Brain microvascular endothelial cell (primary cell): ENCODE data around the gene WWOX.

Experiments used
- DNase-seq: peaks from one replicate; pipeline ENCODE4 v3.0.0-alpha.2; 2020
- H3K27ac ChIP-seq: fragments of 250-450 bp; sonication (Bioruptor Pico); 2 replicates; pipeline ENCODE4 v1.5.1; 2020; ENCODE audit warnings: mild to moderate bottlenecking, moderate library complexity
- H3K27me3 ChIP-seq: fragments of 250-450 bp; sonication (Bioruptor Pico); replicated peaks from 2 replicates; pipeline ENCODE4 v1.5.1; 2020; ENCODE audit warnings: mild to moderate bottlenecking
- H3K36me3 ChIP-seq: fragments of 250-450 bp; sonication (Bioruptor Pico); replicated peaks from 2 replicates; pipeline ENCODE4 v1.5.1; 2020; ENCODE audit warnings: mild to moderate bottlenecking
- H3K4me3 ChIP-seq: 2 replicates; pipeline ENCODE4 v1.5.1; 2011; ENCODE audit warnings: low read depth, mild to moderate bottlenecking, control low read depth, low read length, moderate library complexity
- CTCF ChIP-seq: IDR thresholded peaks from 2 replicates; pipeline ENCODE4 v1.5.1; 2011; ENCODE audit warnings: low read depth, mild to moderate bottlenecking, moderate library complexity, low read length, control low read depth, inconsistent platforms; ENCODE audit errors: missing control alignments
- in situ Hi-C: cut with HindIII; loops from 2 replicates; pipeline ENCODE4 v1.10.0; 2017; ENCODE audit warnings: low sequenced_read_pairs, low pct_ligation_motif_present

Gene WWOX

GRCh38 chr16:78693496-78693895 is 594.0 kb downstream of the WWOX start:
- in situ Hi-C loops: no loop called here
- Histone ChIP-seq H3K27me3 (no peaks in the 10 kb centered on the region), H3K36me3 (no peaks in the 10 kb centered on the region), H3K27ac (no peak overlapping the region), H3K4me3 (no peak overlapping the region)
- DNase-seq: no peak
- no peak for TF ChIP-seq CTCF

- in situ Hi-C loops: no loop called here
- no peak overlapping the region for H3K27ac ChIP-seq
- no peak for DNase-seq
- no peak for TF ChIP-seq CTCF
- no peaks in the 10 kb centered on the region for H3K36me3 ChIP-seq
- H3K4me3 ChIP-seq: no peak overlapping the region
- H3K27me3 ChIP-seq: no peaks in the 10 kb centered on the region
Observed at GRCh38 chr16:78694414-78694813, 595.0 kb downstream of the WWOX start.

GRCh38 chr16:78695391-78695790 is 595.9 kb downstream of the WWOX start:
- no peak for TF ChIP-seq CTCF
- H3K27ac ChIP-seq: no peak overlapping the region
- no peak for DNase-seq
- no peak overlapping the region for H3K4me3 ChIP-seq
- in situ Hi-C loops: no loop called here
- H3K36me3 ChIP-seq: no peaks in the 10 kb centered on the region
- H3K27me3 ChIP-seq: no peaks in the 10 kb centered on the region

GRCh38 chr16:78696797-78697196 is 597.3 kb downstream of the WWOX start:
- Histone ChIP-seq H3K4me3 (no peak overlapping the region), H3K27ac (no peak overlapping the region), H3K27me3 (no peaks in the 10 kb centered on the region), H3K36me3 (no peaks in the 10 kb centered on the region)
- in situ Hi-C loops: no loop called here
- no peak for TF ChIP-seq CTCF
- no peak for DNase-seq

- no peaks in the 10 kb centered on the region for H3K36me3 ChIP-seq
- H3K27me3 ChIP-seq: no peaks in the 10 kb centered on the region
- no peak for TF ChIP-seq CTCF
- DNase-seq: no peak
- in situ Hi-C loops: no loop called here
- no peak overlapping the region for H3K27ac ChIP-seq
- H3K4me3 ChIP-seq: no peak overlapping the region
Observed at GRCh38 chr16:78697426-78697825, 598.0 kb downstream of the WWOX start.

- no peak for TF ChIP-seq CTCF
- Histone ChIP-seq H3K27ac (no peak overlapping the region), H3K36me3 (no peaks in the 10 kb centered on the region), H3K4me3 (no peak overlapping the region), H3K27me3 (no peaks in the 10 kb centered on the region)
- in situ Hi-C loops: no loop called here
- no peak for DNase-seq
Observed at GRCh38 chr16:78703936-78704335, 604.5 kb downstream of the WWOX start.
